Neural cell (in vitro differentiated cells): Measurements from ENCODE around the gene CFTR.

Source experiments
- CTCF ChIP-seq: fragments of 450-650 bp; IDR thresholded peaks from 2 replicates; pipeline ENCODE4 v1.5.1; 2014; ENCODE audit warnings: antibody characterized with exemption, mild to moderate bottlenecking, moderate library complexity; ENCODE audit not compliant: poor library complexity, severe bottlenecking
- MXI1 ChIP-seq: fragments of 450-650 bp; conservative IDR thresholded peaks from 2 replicates; pipeline ENCODE4 v1.6.1; 2014; ENCODE audit warnings: antibody characterized with exemption, mild to moderate bottlenecking; ENCODE audit not compliant: poor library complexity, severe bottlenecking
- RAD21 ChIP-seq: fragments of 450-650 bp; conservative IDR thresholded peaks from 2 replicates; pipeline ENCODE4 v1.6.1; 2014; ENCODE audit warnings: antibody characterized with exemption, mild to moderate bottlenecking, moderate library complexity

- TF ChIP-seq CTCF (no peak), RAD21 (no peak), MXI1 (no peak)
Observed at GRCh38 chr7:117674617-117675016, 194.8 kb downstream of the CFTR start.
